T47D (cell line): ENCODE data around the gene EFNA5.

Experiments
- DNase-seq, 2 experiments: peaks; one replicate each; pipeline versions ENCODE4 v3.0.0 to v3.0.0-alpha.2; 2011 to 2012; ENCODE audit warnings: low read depth in 1 of 2, low spot score in 1 of 2
- JUND ChIP-seq: IDR thresholded peaks from 2 replicates; pipeline ENCODE4 v1.6.1; 2012; ENCODE audit warnings: low read depth
- in situ Hi-C: cut with HindIII; loops from 2 replicates; pipeline ENCODE4 v1.10.0; 2016; ENCODE audit warnings: low sequenced_read_pairs, low pct_unique_long_range_greater_than_20kb

EFNA5 gene

DNA sequence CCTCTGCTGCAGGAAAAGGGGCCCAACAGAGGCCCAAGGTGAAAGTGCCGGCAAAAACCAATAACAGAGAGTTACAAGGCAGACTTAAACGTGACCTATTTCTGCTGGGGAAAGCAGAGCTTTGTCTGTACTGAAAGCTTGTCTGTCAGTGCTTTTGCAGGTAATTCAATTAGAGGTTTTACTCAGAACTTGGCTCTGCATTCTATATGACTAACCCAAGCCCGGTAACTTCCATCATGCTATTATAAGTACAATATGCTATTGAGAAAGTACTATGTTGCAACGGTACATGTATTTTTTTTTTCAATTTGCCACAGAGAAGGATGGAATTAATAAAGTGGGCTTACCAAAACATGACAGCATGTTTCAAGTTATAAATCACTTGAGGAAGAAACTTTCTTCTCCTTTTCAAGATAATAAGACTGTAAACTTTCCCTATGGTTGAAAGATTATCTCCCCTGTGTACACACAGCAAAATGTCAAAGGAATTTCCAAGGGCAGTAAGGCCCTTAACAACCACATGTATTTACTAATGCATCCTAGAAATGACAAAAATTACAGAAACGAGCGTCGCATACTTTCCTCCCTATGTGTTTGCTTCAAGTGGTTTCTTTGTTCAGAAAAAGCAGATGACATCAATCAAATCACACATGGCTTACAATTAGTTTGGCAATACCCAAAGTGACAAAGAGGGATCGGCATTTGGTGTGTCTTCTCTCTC, 282.4 kb downstream of the EFNA5 start:
- no peak for TF ChIP-seq JUND
- in situ Hi-C loops, result no loop called here
- peak in 1 of 2 experiments; percentile 47 for DNase-seq

DNA sequence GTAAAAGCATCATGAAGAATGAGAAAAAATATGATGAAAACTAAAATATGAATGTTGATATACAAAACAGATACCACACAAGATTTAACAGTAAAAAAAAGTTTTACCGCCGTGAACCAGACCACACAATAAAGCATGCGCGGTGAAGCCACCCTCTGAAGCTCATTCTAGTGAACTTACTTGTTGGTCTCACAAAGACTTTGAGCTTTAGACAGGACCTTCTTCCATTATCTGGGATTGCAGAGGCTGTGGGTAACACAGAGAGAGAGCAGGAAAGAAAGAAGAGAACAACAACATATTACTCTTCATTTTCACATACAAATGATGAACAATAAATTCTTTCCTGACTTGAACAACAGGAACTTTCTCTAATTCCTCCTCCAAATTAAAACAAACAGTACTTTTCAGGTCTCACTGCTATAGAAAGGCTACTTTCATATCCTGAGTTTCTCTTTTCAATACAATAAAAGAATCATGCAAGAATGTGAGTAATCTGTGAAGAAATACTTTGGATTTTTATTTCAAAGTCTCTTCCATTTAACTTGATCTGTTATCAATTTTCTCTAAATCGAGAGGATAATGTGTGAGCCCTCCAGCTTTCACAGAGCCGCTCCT, 283.1 kb downstream of the EFNA5 start:
- in situ Hi-C loops, result no loop called here
- no peak for DNase-seq

DNA sequence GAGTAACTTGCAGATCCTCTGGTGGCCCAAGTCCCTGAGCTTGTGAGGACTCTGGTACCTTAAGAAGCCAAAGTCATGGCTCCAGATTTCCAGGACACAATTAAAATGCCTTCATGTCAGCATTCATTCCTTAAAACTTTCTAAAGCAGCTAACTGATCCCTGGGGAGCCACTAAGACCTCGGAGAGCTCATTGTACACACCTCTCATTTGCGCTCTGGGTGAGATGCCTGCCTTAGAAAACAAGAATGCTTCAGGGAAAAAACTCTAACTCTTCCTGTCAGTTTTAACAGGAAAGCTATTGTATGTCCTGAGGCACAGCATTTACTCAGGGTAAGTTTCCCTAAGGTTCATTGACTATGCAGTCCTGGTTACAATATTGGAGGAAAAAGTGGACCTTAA, 285.0 kb downstream of the EFNA5 start:
- in situ Hi-C loops, result no loop called here
- no peak for DNase-seq
- TF ChIP-seq JUND, result no peak

More for the DNA sequence above, 283.1 kb downstream of the EFNA5 start:
- no peak for TF ChIP-seq JUND

DNA sequence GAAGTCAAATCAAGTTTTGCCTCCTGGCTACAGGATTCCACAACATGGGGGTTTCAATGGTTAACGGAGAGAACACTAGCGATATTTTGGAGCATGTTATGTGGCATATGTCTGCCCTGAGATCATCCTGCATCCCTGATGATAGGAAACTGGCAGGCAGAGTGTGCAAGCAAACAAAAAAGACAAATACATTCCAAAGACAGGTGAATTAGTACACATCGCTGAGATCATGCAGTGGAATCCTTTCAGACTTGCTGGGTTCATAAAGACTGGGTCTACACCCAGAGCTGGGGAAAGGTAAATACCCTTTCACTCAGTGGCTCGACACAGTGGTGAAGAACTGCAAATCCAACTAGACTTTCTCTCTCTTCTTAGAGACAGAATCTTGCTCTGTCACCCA, 286.5 kb downstream of the EFNA5 start:
- in situ Hi-C loops, result no loop called here

DNA sequence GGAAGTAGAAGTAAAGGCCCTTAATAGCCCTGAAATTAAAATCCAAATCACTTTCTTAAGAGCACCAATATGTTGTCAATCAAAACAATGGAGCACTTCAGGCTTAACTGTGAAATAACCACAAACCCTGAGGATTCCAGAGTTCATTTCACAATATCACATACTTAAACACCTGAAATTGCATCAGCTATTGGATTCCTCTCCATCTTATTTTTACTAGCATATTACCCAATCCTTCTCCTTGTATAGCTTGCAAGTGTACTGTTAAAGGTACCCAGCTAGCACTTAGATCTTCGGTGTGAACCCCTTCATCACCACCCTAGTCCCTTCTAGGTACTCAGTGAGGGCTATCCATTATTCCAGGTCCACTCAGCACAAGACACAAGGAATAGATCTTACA, 287.3 kb downstream of the EFNA5 start:
- DNase-seq, result no peak
- in situ Hi-C loops, result no loop called here
- TF ChIP-seq JUND, result no peak

More for the DNA sequence above, 286.5 kb downstream of the EFNA5 start:
- no peak for TF ChIP-seq JUND
- peak; percentile 7 to 74 for DNase-seq

DNA sequence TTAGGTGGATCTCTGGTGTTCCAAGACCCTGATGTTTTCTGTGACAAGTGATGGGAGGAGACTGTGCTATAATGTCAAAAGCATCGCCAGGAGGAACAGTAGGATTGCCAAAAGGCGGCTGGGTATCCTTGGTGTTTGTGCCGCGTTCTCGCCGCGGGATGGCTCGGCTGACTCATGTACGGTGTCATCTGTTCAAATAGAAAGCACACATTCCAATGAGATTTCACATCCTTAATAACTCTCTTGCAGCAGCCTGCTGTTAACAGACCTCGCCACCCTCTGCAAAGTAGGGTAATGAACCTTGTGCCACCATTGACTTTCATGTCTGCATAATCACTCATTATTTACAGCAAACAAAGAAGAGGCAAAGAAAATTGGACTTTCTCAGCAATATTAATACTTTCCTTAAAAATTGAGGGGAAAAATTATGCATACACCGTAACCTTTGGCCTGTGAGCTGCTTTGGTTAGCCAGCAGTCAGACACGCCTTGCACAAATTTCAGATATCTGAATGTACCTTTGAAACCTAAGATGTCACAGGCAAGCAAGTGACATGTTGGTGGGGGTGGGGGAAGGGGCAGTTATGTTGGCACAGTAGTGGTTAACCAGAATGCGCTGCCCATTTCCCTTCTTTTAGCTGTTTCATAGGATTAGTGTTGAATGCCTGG, 289.4 kb downstream of the EFNA5 start:
- TF ChIP-seq JUND, result no peak
- in situ Hi-C loops, result no loop called here
- peak in 1 of 2 experiments; percentile 48 for DNase-seq

DNA sequence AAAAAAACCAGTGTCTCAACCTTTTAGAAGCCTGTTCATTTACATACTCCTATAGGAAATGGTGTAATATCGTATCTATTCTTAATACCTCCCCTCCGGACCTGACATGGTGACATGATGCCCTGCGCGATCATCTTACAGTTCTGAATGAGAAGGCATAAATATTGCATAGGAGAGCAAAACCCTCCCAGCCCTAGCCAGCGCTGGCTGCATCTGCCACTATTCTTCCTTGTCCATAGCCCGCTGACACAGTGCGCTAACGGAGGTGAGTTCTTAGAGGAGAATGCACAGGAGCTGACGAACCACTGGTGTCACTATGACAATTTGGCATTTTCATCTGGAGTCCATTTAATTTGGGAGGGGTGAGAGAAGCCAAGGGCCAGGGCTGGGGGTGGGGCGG, 290.1 kb downstream of the EFNA5 start:
- TF ChIP-seq JUND, result no peak
- in situ Hi-C loops, result no loop called here
- DNase-seq, result no peak

DNA sequence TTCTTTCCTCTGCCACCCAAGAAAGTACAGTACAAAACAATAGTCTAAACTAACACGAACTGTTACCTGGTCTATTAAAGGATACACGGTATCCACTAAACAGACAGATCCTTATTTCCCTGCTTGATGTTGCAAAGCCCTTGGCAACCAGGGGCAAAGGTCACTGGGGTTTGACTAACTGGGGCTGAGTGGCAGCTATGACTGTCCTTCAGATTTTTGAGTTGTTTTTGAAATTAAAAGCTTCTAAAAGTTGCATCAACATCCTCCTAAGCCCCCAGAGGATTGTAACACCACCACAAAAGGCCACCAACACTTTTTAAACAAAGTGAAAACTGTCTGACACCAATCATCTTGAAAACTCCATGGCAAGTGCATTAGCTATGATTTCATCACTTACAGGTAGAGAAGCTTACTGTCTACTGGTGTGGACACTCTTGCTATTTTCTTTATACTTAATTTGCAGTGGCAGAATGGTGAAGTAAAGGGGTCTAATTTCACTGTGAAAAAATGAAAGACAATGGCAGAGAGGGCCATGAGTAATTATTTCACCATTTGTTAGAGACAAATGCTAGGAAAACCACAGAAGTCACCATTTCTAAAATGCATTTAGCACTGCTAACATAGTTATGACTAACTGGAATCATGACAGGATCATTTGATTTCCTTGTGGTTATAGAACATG, 292.4 kb downstream of the EFNA5 start:
- DNase-seq, result no peak
- TF ChIP-seq JUND, result no peak
- in situ Hi-C loops, result no loop called here

DNA sequence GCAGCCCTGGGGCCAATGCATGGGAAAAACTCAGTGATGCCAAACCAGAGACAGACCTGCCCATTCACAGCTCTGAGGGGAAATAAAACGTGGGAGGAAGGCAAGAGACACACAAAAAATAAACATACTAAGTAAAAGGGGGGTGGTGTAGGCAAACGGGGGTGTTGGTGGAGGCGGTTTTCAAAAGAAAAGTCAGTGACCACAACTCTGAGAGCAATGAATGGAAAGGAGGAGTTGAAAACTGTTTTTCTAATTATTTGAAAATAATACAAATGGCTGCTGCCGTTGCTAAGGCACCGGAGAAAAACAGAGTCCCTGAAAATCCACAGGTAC, 293.5 kb downstream of the EFNA5 start:
- DNase-seq, result no peak
- in situ Hi-C loops, result no loop called here
- no peak for TF ChIP-seq JUND

DNA sequence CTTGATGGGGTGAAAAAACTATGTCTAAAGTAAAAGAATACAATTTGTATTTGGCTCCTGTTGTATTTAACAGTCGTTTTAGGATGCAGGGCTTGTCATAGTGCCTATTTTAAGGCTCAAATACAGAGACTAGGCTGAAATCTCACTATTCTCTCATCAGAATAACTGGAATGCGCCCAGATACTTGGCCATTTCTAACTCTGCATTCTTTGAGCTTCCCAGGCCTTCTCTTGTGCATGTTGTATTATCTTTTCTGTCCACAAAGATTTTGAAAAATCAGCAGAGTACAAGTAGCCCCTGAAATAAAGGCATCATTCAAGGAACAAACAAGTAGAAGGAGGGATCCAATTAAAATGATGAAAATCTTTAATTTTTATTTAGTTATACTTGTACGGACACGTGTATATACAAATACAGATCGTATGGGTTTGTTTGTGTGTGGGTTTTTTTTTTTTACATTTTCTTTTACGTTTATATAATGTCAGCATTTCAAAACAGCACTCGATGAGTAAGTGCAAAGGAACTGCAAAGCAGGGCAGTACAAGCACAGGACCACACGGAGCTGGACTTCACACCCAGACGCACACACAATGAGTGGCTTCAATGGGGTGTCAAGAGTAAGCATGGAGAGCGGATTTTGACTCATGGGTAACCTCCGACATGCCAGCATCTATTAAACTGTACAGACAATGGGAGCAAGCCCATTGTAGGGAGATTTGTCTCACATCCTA, 294.0 kb downstream of the EFNA5 start:
- DNase-seq, result no peak
- in situ Hi-C loops, result no loop called here
- TF ChIP-seq JUND, result no peak

DNA sequence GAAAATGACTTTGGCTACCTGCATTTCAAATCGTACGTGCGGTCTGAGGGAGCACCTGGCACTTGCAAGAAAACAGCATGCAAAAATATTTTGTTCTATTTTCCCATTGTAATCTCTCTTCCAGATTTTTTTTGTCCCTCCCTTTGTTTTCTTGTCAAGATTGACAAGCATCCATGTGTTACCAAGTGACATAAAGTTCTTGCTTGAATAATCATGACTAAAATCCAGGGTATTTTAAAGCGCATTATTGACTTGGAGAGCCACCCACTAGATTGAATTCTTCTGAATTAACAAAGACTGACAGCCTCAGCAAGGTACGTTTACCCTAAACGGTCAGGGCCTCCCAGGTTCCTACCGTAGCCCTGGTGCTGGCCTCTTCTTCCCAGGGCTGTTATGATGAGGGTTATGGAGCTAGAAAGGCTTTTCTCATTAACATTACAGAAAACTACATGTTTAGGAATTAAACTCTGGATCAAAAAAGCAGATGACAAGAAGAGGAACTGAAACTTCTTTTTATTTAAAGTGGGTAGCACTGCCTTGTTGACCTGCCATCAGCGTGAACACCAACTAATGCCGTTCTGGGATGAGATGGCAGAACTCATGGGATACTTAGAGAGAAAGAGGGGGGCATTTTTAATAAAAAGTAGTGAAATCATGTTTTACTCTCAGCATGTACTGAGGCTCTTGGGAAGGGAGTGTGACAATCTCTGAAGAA, 297.0 kb downstream of the EFNA5 start:
- TF ChIP-seq JUND, result no peak
- in situ Hi-C loops, result no loop called here
- DNase-seq, result no peak

DNA sequence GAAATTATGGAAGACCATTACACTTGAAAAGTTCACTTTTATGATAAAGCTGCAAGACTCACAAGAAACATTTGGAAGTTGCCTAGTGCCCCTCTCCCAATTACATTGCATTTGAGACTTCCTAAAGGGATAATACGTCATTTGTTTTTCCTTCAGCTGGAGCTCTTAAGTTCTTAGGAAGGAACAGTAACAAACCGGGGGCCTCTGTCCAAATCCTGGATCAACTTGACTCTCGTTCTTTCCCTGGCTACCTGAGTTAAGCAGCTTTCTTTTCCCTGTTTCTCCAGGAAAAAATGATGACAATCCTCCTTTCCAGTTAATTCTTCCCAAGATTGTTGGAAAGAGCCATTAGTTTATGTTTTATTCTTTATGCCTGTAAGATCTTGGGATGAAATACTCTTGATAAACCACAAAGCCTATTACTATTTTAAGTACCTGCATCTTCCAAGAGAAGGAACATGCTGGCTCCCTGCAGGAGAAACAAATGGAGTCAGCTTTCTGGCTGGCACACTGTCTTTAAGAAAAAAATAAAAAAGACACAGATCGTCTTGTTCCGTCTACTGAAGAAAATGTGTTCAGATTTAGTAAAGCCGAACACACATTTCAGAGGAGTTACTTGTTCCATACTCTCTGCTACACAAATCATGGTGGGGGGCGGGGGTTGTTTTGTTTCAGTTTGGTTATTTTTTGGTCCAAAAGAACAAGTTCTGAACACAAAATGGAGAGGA, 297.9 kb downstream of the EFNA5 start:
- TF ChIP-seq JUND, result no peak
- in situ Hi-C loops, result no loop called here
- no peak for DNase-seq
